B cell (primary cell): ENCODE results near the gene VCL. TPM values are rescaled to one million over a fixed set of nuclear protein-coding genes. Genes with fewer than 3 reads are reported as not detected.

Experiments
- ATAC-seq: fragments of 200-7000 bp; cut with Tn5 transposase; one replicate; pipeline ENCODE4 v1.10.0; 2021; ENCODE audit warnings: low read depth, mild to moderate bottlenecking, moderate number of reproducible peaks, moderate library complexity
- CTCF ChIA-PET: fragments of 350-600 bp; sonication (Branson Sonifier 250); formaldehyde crosslinking; loops from one replicate; lab custom pipeline; 2021; ENCODE audit warnings: antibody characterized with exemption, inconsistent platforms; lab: Charles Lee
- POLR2A ChIA-PET: fragments of 350-600 bp; sonication (Branson Sonifier 250); formaldehyde crosslinking; loops from one replicate; lab custom pipeline; 2021; ENCODE audit warnings: antibody characterized with exemption; lab: Charles Lee
- DNase-seq: peaks from one replicate; pipeline ENCODE4 v3.0.0; 2013
- H2AFZ ChIP-seq: 2 replicates; pipeline ENCODE4 v1.6.1; 2012; ENCODE audit warnings: mild to moderate bottlenecking, low read depth, low read length; ENCODE audit not compliant: insufficient read depth, poor library complexity, severe bottlenecking
- H3K27ac ChIP-seq, 2 donors: 1 replicate in 1 of 2; 2 replicates in 1 of 2; pipeline ENCODE4 v1.5.1; 2012 to 2013; ENCODE audit warnings: low read length in 2 of 2, mild to moderate bottlenecking in 2 of 2, moderate library complexity in 1 of 2
- H3K27me3 ChIP-seq, 4 experiments: fragments of 200-600 bp in 1 of 4; sonication (generic) in 1 of 4; replicated peaks in 1 of 4; 1 replicate in 2 of 4; 2 replicates in 2 of 4; pipeline versions ENCODE4 v1.6.1 to v1.7.0; 2013 to 2016; ENCODE audit warnings: low read length in 3 of 4, mild to moderate bottlenecking in 2 of 4, mixed read lengths in 1 of 4, moderate library complexity in 1 of 4; ENCODE audit not compliant: insufficient read depth in 4 of 4, control insufficient read depth in 3 of 4; ENCODE audit errors: control extremely low read depth in 1 of 4
- H3K36me3 ChIP-seq, 2 experiments: replicated peaks in 1 of 2; 1 replicate in 1 of 2; 2 replicates in 1 of 2; pipeline versions ENCODE4 v1.6.1 to v1.7.1; 2013; ENCODE audit warnings: low read length in 1 of 2; ENCODE audit not compliant: insufficient read depth in 2 of 2, control insufficient read depth in 1 of 2; ENCODE audit errors: control extremely low read depth in 1 of 2, extremely low read depth in 1 of 2
- H3K4me1 ChIP-seq, 2 donors: fragments of 200-600 bp in 1 of 2; sonication (generic) in 1 of 2; 1 replicate in 1 of 2; 2 replicates in 1 of 2; pipeline versions ENCODE4 v1.5.1 to v1.6.1; 2013 to 2017; ENCODE audit warnings: low read length in 2 of 2; ENCODE audit not compliant: control insufficient read depth in 2 of 2, insufficient read depth in 2 of 2
- H3K4me2 ChIP-seq: replicated peaks from 2 replicates; pipeline ENCODE3; 2012; ENCODE audit warnings: mild to moderate bottlenecking, low read depth, low read length; ENCODE audit not compliant: poor library complexity, severe bottlenecking
- H3K4me3 ChIP-seq, 5 experiments: fragments of 200-600 bp in 1 of 5; sonication (generic) in 1 of 5; 1 replicate in 3 of 5; 2 replicates in 2 of 5; pipeline versions ENCODE4 v1.5.1 to v1.7.0; 2011 to 2016; ENCODE audit warnings: low read length in 4 of 5, mild to moderate bottlenecking in 4 of 5, low read depth in 2 of 5, control low read depth in 1 of 5, moderate library complexity in 1 of 5; ENCODE audit not compliant: insufficient read depth in 1 of 5; ENCODE audit errors: control extremely low read depth in 1 of 5, extremely low read depth in 1 of 5
- H3K79me2 ChIP-seq: fragments of 200-600 bp; sonication (generic); one replicate; pipeline ENCODE4 v1.6.0; 2016; ENCODE audit warnings: low read length; ENCODE audit not compliant: control insufficient read depth, insufficient read depth
- H3K9ac ChIP-seq: fragments of 200-600 bp; sonication (generic); 2 replicates; pipeline ENCODE4 v1.6.1; 2017; ENCODE audit warnings: mild to moderate bottlenecking, low read length, moderate library complexity
- H3K9me3 ChIP-seq, 3 donors: one replicate each; pipeline versions ENCODE4 v1.6.1 to v1.7.1; 2013; ENCODE audit warnings: low read length in 2 of 3; ENCODE audit not compliant: control insufficient read depth in 2 of 3, insufficient read depth in 1 of 3; ENCODE audit errors: control extremely low read depth in 1 of 3
- H4K20me1 ChIP-seq: 2 replicates; pipeline ENCODE4 v1.6.0; 2012; ENCODE audit warnings: mild to moderate bottlenecking, low read length; ENCODE audit not compliant: insufficient read depth, control insufficient read depth, poor library complexity, severe bottlenecking
- H3K27ac Mint-ChIP-seq: one replicate; pipeline ENCODE4 v1.8.0; 2021; ENCODE audit warnings: mixed read lengths
- H3K27me3 Mint-ChIP-seq: one replicate; pipeline ENCODE4 v1.8.0; 2021; ENCODE audit warnings: mixed read lengths
- H3K4me1 Mint-ChIP-seq: one replicate; pipeline ENCODE4 v1.8.0; 2021; ENCODE audit warnings: mixed read lengths
- H3K4me3 Mint-ChIP-seq: one replicate; pipeline ENCODE4 v1.8.0; 2021; ENCODE audit warnings: mixed read lengths
- H3K9me3 Mint-ChIP-seq: one replicate; pipeline ENCODE4 v1.8.0; 2022; ENCODE audit warnings: mixed read lengths; ENCODE audit not compliant: insufficient read depth
- EZH2 ChIP-seq: IDR thresholded peaks from 2 replicates; pipeline ENCODE4 v1.6.1; 2012; ENCODE audit warnings: borderline replicate concordance, low read depth, mild to moderate bottlenecking, moderate library complexity, low read length; ENCODE audit not compliant: insufficient read depth, poor library complexity, severe bottlenecking
- WGBS: methylation state at CpG from one replicate; pipeline ENCODE4 v1.1.5; 2013; ENCODE audit warnings: missing lambda C conversion rate; ENCODE audit not compliant: insufficient coverage; 5-methylcytosine and 5-hydroxymethylcytosine counted together
- intact Hi-C: fragments of 100-400 bp; cut with micrococcal nuclease; formaldehyde crosslinking; loops from one replicate; pipeline ENCODE4 v1.10.0; 2022
- polyA plus RNA-seq: library from polyadenylated mRNA; depleted of rRNA; stranded (reverse); fragments of >200 nt; gene quantifications from 2 replicates; pipeline ENCODE4 v1.2.3, GENCODE V29; 2012
- total RNA-seq, 2 donors: library from RNA; stranded (reverse); fragments of 120-200 nt in 1 of 2; gene quantifications; 1 replicate in 1 of 2; 2 replicates in 1 of 2; pipeline versions ENCODE4 v1.2.3 to v1.2.4, GENCODE V29; 2013 to 2022
- TF ChIP-seq, protein P1 (sequence below): fragments of 200-600 bp; IDR thresholded peaks from one replicate; pipeline ENCODE4 v1.8.0; 2022; ENCODE audit warnings: antibody characterized with exemption, mild to moderate bottlenecking

VCL gene
- total and polyA plus RNA-seq, 2 donors (not counting 1 experiment from before 2014, with no cell fraction given), result 13.1 to 29.8 TPM

- H3K9ac ChIP-seq, result peak within 1 kb of the TSS; percentile 96
- no peaks in the 10 kb centered on the region for H3K27me3 ChIP-seq
- H3K4me2 ChIP-seq, result peak within 1 kb of the TSS; percentile 93
- peak; percentile 100 for DNase-seq
- ChIA-PET CTCF (interaction anchor here (0.9 to 5.8 kb wide), 18 partner anchors 11 to 949 kb away, joined by 3 to 58 read pairs (median 4); no protein-coding TSS in a partner anchor), POLR2A (interaction anchor here (0.9 to 2.0 kb wide), 8 partner anchors 15 to 1060 kb away, joined by 3 to 31 read pairs (median 6); partner anchors contain the start of gene VDAC2)
- no peak within 1 kb of the TSS for H3K4me3 Mint-ChIP-seq
- H4K20me1 ChIP-seq, result peaks cover 23% of the 10 kb centered on the region
- peaks cover 96% of the 10 kb centered on the region for H3K79me2 ChIP-seq
- no peaks in the 10 kb centered on the region for H3K9me3 Mint-ChIP-seq
- peaks cover 55% of the 10 kb centered on the region for H3K4me1 Mint-ChIP-seq
- H3K27ac Mint-ChIP-seq, result no peak within 1 kb of the TSS
- peak within 1 kb of the TSS; percentile 91 for H2AFZ ChIP-seq
- H3K27ac ChIP-seq, result peak within 1 kb of the TSS; percentile 93 to 97
- H3K4me1 ChIP-seq, result peaks cover 41 to 60% of the 10 kb centered on the region in 2 donors
- no peaks in the 10 kb centered on the region for H3K9me3 ChIP-seq
- intact Hi-C loops, result loop anchor here (1.0 to 5.0 kb wide), 11 partner anchors 14 to 1086 kb away; partner anchors contain the start of genes KAT6B, SAMD8, VCL and VDAC2
- H3K4me3 ChIP-seq, result peak within 1 kb of the TSS; percentile 87 to 98 (median 94)
- ATAC-seq, result peak; percentile 95
- peaks cover 0 to 9% of the 10 kb centered on the region in 2 experiments for H3K36me3 ChIP-seq
- WGBS, result under 1% methylated on average over 53 of the region's 57 CpGs
- no peaks in the 10 kb centered on the region for H3K27me3 Mint-ChIP-seq
- no peak for TF ChIP-seq EZH2
- TF ChIP-seq, protein P1, sequence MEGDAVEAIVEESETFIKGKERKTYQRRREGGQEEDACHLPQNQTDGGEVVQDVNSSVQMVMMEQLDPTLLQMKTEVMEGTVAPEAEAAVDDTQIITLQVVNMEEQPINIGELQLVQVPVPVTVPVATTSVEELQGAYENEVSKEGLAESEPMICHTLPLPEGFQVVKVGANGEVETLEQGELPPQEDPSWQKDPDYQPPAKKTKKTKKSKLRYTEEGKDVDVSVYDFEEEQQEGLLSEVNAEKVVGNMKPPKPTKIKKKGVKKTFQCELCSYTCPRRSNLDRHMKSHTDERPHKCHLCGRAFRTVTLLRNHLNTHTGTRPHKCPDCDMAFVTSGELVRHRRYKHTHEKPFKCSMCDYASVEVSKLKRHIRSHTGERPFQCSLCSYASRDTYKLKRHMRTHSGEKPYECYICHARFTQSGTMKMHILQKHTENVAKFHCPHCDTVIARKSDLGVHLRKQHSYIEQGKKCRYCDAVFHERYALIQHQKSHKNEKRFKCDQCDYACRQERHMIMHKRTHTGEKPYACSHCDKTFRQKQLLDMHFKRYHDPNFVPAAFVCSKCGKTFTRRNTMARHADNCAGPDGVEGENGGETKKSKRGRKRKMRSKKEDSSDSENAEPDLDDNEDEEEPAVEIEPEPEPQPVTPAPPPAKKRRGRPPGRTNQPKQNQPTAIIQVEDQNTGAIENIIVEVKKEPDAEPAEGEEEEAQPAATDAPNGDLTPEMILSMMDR, result peak; percentile 39
Observed at GRCh38 chr10:74150990-74151878, 153.3 kb downstream of the VCL start, which contains the start of gene ADK. TSS of gene ADK (plus strand) at chr10:74151221. CDS start at chr10:74151279, 58 bp downstream.
